Smooth muscle cell (in vitro differentiated cells): ENCODE results near the gene CTBP2. TPM values are rescaled to one million over a fixed set of nuclear protein-coding genes. Genes with fewer than 3 reads are reported as not detected.
"Not testable (repeated sequence)": the region's sequence is repeated elsewhere in the genome, so short reads cannot be mapped to it uniquely, and the experiment has no call there.

Experiments used
- DNase-seq: peaks from one replicate; lab custom pipeline; 2025; ENCODE audit not compliant: unreplicated experiment; lab: John Stamatoyannopoulos, UW
- H2AFZ ChIP-seq: fragments of 200-600 bp; sonication (generic); 2 replicates; pipeline ENCODE4 v1.6.0; 2016; ENCODE audit warnings: antibody characterized with exemption, low read depth, mild to moderate bottlenecking
- H3F3A ChIP-seq: fragments of 200-600 bp; sonication (generic); 2 replicates; pipeline ENCODE4 v1.6.0; 2017; ENCODE audit warnings: antibody characterized with exemption, low read depth
- H3K27ac ChIP-seq: fragments of 200-600 bp; sonication (generic); 2 replicates; pipeline ENCODE4 v1.5.1; 2016; ENCODE audit warnings: low read depth, mild to moderate bottlenecking
- H3K27me3 ChIP-seq: fragments of 200-600 bp; sonication (generic); 2 replicates; pipeline ENCODE4 v1.6.1; 2016; ENCODE audit warnings: low read depth, mild to moderate bottlenecking
- H3K36me3 ChIP-seq: fragments of 200-600 bp; sonication (generic); 2 replicates; pipeline ENCODE4 v1.5.1; 2016; ENCODE audit warnings: low read depth
- H3K4me1 ChIP-seq: fragments of 200-600 bp; sonication (generic); 2 replicates; pipeline ENCODE4 v1.5.1; 2016; ENCODE audit warnings: low read depth
- H3K4me2 ChIP-seq: fragments of 200-600 bp; sonication (generic); 2 replicates; pipeline ENCODE4 v1.6.0; 2016; ENCODE audit warnings: mild to moderate bottlenecking
- H3K4me3 ChIP-seq: fragments of 200-600 bp; sonication (generic); 2 replicates; pipeline ENCODE4 v1.5.1; 2016; ENCODE audit warnings: mild to moderate bottlenecking
- H3K79me2 ChIP-seq: fragments of 200-600 bp; sonication (generic); 2 replicates; pipeline ENCODE4 v1.6.0; 2016; ENCODE audit warnings: low read depth, mild to moderate bottlenecking
- H3K9ac ChIP-seq: fragments of 200-600 bp; sonication (generic); 2 replicates; pipeline ENCODE4 v1.6.0; 2016; ENCODE audit warnings: low read depth
- H3K9me3 ChIP-seq: fragments of 200-600 bp; sonication (generic); replicated peaks from 2 replicates; pipeline ENCODE4 v1.5.1; 2016; ENCODE audit warnings: low read depth
- H4K20me1 ChIP-seq: fragments of 200-600 bp; sonication (generic); 2 replicates; pipeline ENCODE4 v1.6.0; 2016; ENCODE audit warnings: low read depth
- WGBS: methylation state at CpG from one replicate; pipeline ENCODE4 v1.1.7; 2016; ENCODE audit warnings: low lambda C conversion rate; 5-methylcytosine and 5-hydroxymethylcytosine counted together
- polyA plus RNA-seq: library from polyadenylated mRNA; unstranded; fragments of >200 nt; fragmentation: Nextera tagmentation; extraction: Ambion mirVana; gene quantifications from 2 replicates; pipeline ENCODE4 v1.2.1, GENCODE V29; 2016
- total RNA-seq: library from RNA; depleted of rRNA; stranded (reverse); fragments of >200 nt; gene quantifications from 2 replicates; pipeline ENCODE4 v1.2.3, GENCODE V29; 2014
- TF ChIP-seq, protein P1 (sequence below): fragments of 200-600 bp; sonication (generic); IDR thresholded peaks from 2 replicates; pipeline ENCODE4 v1.5.1; 2017; ENCODE audit warnings: borderline replicate concordance, mild to moderate bottlenecking, antibody characterized with exemption; ENCODE audit not compliant: insufficient read depth, poor library complexity, severe bottlenecking

CTBP2 gene
- total and polyA plus RNA-seq, 2 experiments from 2014 or later = 49.9 to 69.5 TPM

DNA sequence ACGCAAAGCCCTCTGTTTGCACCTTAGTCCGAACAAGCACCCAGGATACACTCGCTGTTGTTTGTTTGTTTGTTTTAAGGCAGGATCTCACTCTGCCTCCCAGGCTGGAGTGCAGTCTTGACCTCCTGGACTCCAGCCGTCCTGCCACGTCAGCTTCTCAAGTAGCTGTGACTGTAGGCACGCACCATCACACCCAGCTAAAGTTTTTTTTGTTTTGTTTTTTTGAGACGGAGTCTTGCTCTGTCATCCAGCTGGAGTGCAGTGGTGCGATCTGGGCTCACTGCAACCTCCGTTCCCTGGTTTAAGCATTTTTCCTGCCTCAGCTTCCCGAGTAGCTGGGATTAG, 76.8 kb downstream of the CTBP2 start:
- H3K79me2 ChIP-seq = peaks cover 60% of the 10 kb centered on the region
- peak overlapping the region; percentile 10 for H3K4me2 ChIP-seq
- no peaks in the 10 kb centered on the region for H3K27me3 ChIP-seq
- 71% methylated on average over 10 of the region's 10 CpGs for WGBS
- no peaks in the 10 kb centered on the region for H3K9me3 ChIP-seq
- peak overlapping the region; percentile 14 for H3K9ac ChIP-seq
- no peak for DNase-seq
- peaks cover 96% of the 10 kb centered on the region for H4K20me1 ChIP-seq
- TF ChIP-seq, protein P1, sequence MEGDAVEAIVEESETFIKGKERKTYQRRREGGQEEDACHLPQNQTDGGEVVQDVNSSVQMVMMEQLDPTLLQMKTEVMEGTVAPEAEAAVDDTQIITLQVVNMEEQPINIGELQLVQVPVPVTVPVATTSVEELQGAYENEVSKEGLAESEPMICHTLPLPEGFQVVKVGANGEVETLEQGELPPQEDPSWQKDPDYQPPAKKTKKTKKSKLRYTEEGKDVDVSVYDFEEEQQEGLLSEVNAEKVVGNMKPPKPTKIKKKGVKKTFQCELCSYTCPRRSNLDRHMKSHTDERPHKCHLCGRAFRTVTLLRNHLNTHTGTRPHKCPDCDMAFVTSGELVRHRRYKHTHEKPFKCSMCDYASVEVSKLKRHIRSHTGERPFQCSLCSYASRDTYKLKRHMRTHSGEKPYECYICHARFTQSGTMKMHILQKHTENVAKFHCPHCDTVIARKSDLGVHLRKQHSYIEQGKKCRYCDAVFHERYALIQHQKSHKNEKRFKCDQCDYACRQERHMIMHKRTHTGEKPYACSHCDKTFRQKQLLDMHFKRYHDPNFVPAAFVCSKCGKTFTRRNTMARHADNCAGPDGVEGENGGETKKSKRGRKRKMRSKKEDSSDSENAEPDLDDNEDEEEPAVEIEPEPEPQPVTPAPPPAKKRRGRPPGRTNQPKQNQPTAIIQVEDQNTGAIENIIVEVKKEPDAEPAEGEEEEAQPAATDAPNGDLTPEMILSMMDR = no peak
- peak overlapping the region; percentile 86 for H3K27ac ChIP-seq
- H3F3A ChIP-seq = peaks cover 30% of the 10 kb centered on the region
- H3K4me3 ChIP-seq = no peak overlapping the region
- peaks cover 13% of the 10 kb centered on the region for H3K4me1 ChIP-seq
- H2AFZ ChIP-seq = no peak overlapping the region
- H3K36me3 ChIP-seq = no peaks in the 10 kb centered on the region

DNA sequence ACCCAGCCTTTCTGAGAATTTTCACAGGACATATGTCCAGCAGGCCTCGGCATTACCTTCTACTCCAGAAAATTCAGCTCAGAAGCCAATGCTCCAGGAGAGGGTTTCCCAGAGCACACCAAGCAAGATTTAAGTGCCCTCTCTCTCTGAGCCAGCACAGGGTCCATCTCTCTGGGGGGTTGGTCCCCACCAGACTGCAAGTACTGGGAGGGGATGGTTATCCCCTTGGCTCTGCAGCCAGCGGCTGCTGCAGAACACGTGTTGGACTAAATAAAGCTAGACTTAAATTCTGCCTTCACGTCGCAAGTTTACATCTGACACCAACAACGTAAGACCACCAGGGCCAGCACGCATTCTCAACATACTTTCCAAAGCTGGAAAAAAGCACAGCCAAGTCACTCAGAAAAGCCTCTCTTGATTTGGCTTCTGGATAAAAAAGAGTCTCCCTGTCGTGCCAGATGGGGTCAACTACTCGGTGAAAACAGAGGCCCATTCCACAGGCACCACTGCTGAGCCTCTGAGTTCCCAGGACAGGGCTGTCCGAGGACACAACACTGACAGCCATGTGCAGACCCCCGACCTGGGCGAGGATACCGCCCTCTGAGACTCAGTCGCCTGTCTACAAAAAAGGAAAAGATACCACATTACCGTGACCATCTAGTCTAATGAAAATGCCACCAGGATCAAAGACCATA, 77.3 kb downstream of the CTBP2 start:
- no peaks in the 10 kb centered on the region for H3K36me3 ChIP-seq
- H4K20me1 ChIP-seq = peaks cover 95% of the 10 kb centered on the region

DNA sequence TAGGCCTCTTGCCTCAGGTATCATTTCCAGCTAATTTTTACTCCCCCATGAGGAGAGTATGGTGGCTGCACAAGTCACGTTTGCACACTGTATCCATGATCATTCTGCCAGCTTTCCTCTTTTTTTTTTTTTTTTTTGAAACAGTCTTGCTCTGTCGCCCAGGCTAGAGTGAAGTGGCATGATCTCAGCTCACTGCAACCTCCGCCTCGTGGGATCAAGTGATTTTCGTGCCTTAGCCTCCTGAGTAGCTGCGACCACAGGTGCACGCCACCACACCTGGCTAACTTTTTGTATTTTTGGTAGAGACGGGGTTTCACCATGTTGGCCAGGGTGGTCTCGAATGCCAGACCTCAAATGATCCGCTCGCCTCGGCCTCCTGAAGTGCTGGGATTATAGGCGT, 77.9 kb downstream of the CTBP2 start:
- not testable (repeated sequence) for DNase-seq, H3K36me3 ChIP-seq, H3K4me2 ChIP-seq, H3K9me3 ChIP-seq, H3K4me3 ChIP-seq, H3K27ac ChIP-seq, H3K9ac ChIP-seq, H3K27me3 ChIP-seq, H2AFZ ChIP-seq
- Histone ChIP-seq H4K20me1 (peaks cover 94% of the 10 kb centered on the region), H3K79me2 (peaks cover 64% of the 10 kb centered on the region), H3K4me1 (peaks cover 13% of the 10 kb centered on the region), H3F3A (peaks cover 30% of the 10 kb centered on the region)
- 96% methylated on average over 13 of the region's 13 CpGs for WGBS

More for the DNA sequence above, 77.3 kb downstream of the CTBP2 start:
- Histone ChIP-seq H3K9ac (peak overlapping the region; percentile 14), H3K9me3 (no peaks in the 10 kb centered on the region), H3K27me3 (no peaks in the 10 kb centered on the region), H2AFZ (no peak overlapping the region), H3K4me2 (peak overlapping the region; percentile 10), H3K79me2 (peaks cover 61% of the 10 kb centered on the region), H3K4me3 (no peak overlapping the region), H3K4me1 (peaks cover 13% of the 10 kb centered on the region), H3K27ac (peak overlapping the region; percentile 86), H3F3A (peaks cover 30% of the 10 kb centered on the region)
- 77% methylated on average over 15 of the region's 15 CpGs for WGBS
- DNase-seq = no peak
- TF ChIP-seq, protein P1 = no peak

DNA sequence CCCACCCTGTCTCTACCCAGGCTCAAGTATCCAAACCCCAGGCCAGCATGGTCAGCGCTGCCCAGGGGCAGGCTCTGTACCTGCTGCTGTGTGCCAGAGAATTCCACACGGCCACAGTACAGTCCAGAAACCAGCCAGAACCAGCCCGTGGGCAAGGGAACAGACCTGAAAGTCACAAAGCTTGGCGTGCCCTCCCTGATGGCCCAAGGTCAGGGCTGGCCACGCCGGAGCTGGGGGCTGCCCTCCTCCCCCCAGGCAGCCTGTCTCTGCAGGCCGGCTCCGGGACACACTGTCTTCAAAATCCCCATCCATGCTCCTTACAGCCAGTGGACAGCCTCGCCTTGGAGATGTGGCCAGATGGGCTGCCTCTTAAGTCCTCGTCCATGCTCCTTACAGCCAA, 78.4 kb downstream of the CTBP2 start:
- Histone ChIP-seq H3K4me2 (no peak overlapping the region), H3K36me3 (no peaks in the 10 kb centered on the region), H4K20me1 (peaks cover 94% of the 10 kb centered on the region), H3F3A (peaks cover 30% of the 10 kb centered on the region), H3K4me3 (no peak overlapping the region), H3K9me3 (no peaks in the 10 kb centered on the region), H3K27ac (no peak overlapping the region), H3K79me2 (peaks cover 69% of the 10 kb centered on the region), H3K27me3 (no peaks in the 10 kb centered on the region), H3K9ac (no peak overlapping the region), H2AFZ (no peak overlapping the region), H3K4me1 (peaks cover 13% of the 10 kb centered on the region)
- no peak for DNase-seq
- TF ChIP-seq, protein P1 = no peak
- 90% methylated on average over 10 of the region's 10 CpGs for WGBS
